ENCODE results near the gene CDR2L.
"Not testable (repeated sequence)": the region's sequence is repeated elsewhere in the genome, so short reads cannot be mapped to it uniquely, and the experiment has no call there.

The CDR2L gene

DNA sequence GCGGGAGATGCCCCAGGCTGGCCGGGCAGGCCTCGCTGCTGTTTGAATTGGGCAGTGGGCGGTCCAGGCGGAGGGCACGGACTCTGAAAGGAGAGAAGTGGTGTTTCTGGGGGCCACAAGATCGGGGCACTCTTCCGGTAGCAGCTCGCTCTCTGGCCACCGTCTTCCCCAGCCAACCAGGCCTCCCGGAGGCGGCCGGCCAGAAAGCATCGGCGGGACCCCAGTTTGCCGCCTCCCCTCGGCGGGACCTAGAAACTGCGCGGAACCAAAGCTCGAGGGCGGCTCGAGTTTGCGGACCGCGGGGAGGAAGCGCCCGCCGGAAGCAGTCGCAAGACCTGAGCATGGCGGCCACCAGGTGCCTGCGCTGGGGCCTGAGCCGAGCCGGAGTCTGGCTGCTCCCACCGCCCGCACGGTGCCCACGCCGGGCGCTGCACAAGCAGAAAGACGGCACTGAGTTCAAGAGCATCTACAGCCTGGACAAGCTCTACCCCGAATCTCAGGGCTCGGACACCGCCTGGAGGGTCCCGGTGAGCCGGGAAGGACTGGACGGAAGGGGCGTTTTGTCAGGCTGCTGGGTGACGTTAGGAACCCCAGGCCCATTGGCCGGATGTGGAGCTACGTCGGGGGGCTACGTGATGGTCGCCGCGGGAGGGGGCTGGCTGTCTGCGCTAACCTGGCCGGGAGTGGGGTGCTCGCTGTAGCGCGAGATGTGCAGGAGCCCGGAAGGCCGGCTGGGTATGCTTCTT lies 25.1 kb downstream of the CDR2L start, which contains the start of gene MRPL58:
TSS of gene MRPL58 (plus strand) at position 325 of the 746 bp plus-strand sequence. CDS start at position 342, 17 bp downstream.
- DNase-seq: peak; percentile 92

GRCh38 chr17:75013092-75013559 lies 25.7 kb downstream of the CDR2L start:
- peak; percentile 54 for DNase-seq

GRCh38 chr17:75019146-75019545 lies 31.7 kb downstream of the CDR2L start:
- no peak for DNase-seq

GRCh38 chr17:75019710-75020109 lies 32.3 kb downstream of the CDR2L start:
- no peak for DNase-seq

- no peak for DNase-seq
Measured at GRCh38 chr17:75020331-75021110, 33.1 kb downstream of the CDR2L start.

GRCh38 chr17:75024686-75025397 lies 37.4 kb downstream of the CDR2L start:
- no peak for DNase-seq

GRCh38 chr17:75025398-75025734 lies 37.9 kb downstream of the CDR2L start:
- not testable (repeated sequence) for DNase-seq

- DNase-seq: not testable (repeated sequence)
Measured at GRCh38 chr17:75026650-75027049, 39.2 kb downstream of the CDR2L start.

DNA sequence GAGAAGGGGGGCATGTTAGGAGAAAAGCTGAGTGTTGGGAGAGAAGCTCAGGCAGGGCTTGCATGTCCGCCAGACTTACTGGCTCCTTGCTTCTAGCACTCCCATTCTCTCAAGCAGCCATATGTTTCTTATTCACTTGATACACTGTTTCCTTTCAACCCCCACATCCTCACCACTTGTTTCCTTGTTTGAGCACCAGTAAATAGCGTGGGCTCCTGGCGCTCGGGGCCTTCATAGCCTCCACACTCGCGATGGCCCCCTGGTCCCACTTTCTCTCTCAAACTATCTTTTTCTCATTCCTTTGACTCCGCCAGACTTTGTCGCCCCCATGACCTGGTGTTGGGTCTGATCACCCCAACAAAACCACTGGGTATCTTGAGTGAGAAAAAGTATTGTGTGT lies 42.7 kb downstream of the CDR2L start:
- no peak for DNase-seq

DNA sequence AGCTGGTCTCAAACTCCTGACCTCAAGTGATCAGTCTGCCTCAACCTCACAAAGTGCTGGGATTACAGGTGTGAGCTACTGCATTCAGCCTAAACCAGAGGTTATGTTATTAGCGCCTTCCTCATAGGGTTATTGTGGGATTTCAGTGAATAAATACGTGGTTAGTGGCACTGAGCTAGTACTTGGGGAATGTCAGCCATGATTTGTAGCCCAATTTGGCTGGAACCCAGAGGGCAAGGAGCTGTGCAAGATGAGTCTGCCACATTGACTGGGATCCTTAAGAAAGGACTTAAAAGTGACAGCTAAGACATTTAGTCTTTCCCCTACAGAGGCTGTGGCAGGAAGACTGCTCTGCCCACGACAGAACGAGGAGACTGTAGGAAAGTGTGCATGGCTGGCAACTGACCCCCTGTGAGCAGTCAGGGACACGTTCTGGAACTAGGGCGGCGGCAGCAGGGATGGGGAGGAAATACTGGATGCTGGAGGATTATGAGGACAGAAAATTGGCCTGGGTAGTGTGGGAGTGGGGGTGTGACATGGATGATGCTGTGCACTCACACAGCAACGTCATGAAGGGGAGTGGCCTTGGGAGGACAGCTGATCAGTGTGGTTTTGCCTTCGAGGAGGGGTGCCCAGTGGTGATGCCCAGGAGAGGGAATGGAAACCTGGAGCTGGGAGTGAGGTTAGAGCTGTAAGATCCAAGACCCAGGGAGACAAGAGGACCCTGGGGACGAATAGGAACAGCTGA lies 44.7 kb downstream of the CDR2L start:
- DNase-seq: peak; percentile 81

GRCh38 chr17:75032720-75033280 lies 45.4 kb downstream of the CDR2L start:
- peak; percentile 61 for DNase-seq

GRCh38 chr17:75033346-75034235 lies 46.2 kb downstream of the CDR2L start:
- peak; percentile 93 for DNase-seq

DNA sequence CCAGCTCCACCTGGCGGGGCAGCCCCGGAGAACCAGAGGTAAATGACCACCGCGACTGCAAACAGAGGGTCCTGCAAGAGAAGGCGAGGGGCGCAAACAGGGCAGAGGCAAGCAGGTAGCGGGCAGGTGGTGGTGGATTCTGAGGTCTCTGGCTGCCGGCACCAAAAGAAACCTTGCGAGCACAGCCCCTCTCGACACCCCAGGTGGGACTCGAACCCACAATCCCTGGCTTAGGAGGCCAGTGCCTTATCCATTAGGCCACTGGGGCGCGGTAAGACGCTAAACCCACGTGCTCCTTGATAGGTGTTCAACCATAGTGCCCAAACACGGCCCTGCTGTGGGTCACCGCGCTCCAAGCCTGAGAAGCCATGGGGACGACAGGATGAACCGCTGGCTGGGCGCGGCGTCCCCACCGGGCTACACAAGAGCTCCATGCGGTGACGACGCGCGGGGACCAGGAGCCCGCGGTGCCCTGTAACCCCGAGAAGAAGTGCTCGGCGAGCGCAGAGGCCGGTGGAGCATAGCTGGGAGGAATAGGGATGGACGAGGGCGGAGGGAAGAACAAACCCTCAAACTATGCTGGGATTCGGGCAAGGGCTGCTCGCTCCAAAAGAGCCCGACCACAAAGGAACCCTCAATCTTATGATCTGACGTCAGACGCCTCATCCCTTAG lies 46.9 kb downstream of the CDR2L start:
- DNase-seq: peak; percentile 96

- DNase-seq: peak; percentile 91
Measured at GRCh38 chr17:75036643-75037268, 49.3 kb downstream of the CDR2L start.

DNA sequence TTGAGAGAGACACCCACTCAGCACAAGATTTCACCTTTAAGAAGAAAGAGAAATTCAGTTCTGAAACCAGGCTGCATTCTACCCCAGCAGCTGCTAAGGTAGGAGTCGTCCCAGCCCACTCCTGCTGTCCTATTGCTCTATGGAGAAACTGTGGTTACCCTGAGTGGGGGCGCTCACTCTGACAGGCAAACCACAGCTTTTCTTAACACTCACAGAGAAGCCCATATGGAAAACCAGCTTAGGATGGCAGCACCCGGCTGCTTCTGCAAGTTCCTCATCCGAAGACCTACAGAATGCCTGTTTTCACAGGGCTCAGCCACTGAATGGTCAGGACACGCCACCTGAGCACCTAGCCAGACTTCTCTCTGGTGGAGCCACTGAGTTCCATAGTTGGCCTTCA lies 51.8 kb downstream of the CDR2L start:
- DNase-seq: no peak

- DNase-seq: no peak
Measured at GRCh38 chr17:75041656-75042280, 54.3 kb downstream of the CDR2L start.

DNA sequence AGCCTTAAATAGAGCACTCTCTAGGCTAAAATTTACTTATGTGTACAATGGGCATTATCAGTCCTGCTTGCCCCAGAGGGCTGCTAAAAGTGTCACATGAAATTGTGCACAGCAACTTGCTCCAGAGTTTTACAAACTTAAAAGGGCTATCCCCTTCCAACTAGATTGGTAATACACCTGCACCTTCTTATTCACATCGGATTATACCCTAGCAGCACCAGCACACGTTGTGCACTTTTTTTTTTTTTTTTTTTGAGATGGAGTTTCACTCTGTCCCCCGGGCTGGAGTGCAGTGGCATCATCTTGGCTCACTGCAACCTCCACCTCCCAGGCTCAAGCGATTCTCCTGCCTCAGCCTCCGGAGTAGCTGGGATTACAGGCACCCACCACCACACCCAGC lies 56.4 kb downstream of the CDR2L start:
- not testable (repeated sequence) for DNase-seq

- DNase-seq: no peak
Measured at GRCh38 chr17:75044716-75045115, 57.3 kb downstream of the CDR2L start.

DNA sequence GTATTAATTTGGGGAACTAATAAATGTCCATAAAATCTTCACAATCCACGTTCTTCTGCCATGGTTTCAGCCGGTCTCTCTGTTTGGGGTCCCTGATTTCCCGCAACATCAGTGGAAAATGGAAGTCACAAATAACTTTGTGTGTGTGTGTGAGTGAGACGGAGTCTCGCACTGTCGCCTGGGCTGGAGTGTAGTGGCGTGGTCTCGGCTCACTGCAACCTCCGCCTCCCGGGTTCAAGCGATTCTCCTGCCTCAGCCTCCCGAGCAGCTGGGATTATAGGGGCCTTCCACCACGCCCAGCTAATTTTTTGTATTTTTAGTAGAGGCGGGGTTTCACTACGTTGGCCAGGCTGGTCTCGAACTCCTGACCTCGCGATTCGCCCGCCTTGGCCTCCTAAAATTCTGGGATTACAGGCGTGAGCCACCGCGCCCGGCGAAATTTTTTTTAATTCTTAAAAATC lies 58.5 kb downstream of the CDR2L start:
- DNase-seq: not testable (repeated sequence)
